GM18861 (cell line): ENCODE measurements around the gene HMGCLL1.

Experiments used
- ATAC-seq: cut with Tn5 transposase; IDR thresholded peaks from one replicate; pipeline ENCODE4 v1.9.1; 2021; ENCODE audit not compliant: unreplicated experiment

HMGCLL1 gene

GRCh38 chr6:55447891-55448290 is 131.1 kb downstream of the HMGCLL1 start:
- no peak for ATAC-seq

GRCh38 chr6:55445648-55446204 is 133.3 kb downstream of the HMGCLL1 start:
- ATAC-seq, result peak; percentile 54

- no peak for ATAC-seq
Measured at GRCh38 chr6:55443238-55444134, 135.5 kb downstream of the HMGCLL1 start.

DNA sequence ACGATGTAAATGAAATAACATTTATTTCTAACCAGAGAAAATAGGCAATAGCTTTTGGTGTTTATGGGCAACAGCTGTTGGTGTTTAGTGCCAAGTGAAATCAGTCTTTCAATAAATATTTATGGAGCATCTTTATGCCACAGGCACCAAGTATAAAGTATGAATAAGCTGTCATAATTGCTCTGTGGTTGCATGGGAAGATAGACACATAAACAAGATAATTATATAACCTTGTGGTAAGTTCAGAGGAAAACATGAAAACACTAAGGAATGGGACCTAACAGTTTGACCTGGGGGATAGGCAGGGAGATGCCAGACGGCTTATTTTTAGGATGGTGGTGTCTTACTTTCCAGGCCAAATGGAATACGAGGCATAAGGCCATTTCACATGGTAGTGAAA is 140.8 kb downstream of the HMGCLL1 start:
- no peak for ATAC-seq

GRCh38 chr6:55437141-55437540 is 141.9 kb downstream of the HMGCLL1 start:
- ATAC-seq, result no peak

DNA sequence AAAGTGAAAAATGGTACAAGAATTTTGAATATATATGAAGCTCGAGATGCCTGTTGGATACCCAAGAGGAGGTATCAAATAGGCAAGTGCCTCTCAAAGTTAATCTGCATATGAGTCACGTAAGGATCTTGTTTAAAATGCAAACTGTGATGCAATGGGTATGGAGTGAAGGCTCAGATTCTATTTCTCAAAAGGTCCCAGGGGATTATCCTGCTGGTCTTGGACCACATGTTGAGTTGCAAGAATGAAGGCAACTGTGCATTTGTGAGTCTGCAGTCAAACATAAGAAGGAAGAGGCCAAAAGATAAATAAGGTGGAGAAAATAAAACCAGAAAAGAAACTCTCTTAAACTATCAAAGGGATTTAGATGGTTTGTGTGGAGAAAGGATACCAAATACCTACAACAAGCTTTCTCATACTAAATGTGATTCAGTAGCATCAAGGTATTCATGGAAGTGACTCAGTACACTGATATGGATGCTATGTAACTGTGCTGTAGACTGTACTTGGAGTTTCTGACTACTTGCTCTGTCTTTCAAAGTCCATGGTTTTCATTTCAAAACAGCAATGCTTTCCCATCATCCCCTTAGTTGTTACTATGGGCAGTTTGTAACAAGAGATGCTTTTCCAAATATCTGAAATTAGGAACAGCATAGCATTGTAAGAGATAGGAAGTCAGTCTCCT is 145.4 kb downstream of the HMGCLL1 start:
- no peak for ATAC-seq

DNA sequence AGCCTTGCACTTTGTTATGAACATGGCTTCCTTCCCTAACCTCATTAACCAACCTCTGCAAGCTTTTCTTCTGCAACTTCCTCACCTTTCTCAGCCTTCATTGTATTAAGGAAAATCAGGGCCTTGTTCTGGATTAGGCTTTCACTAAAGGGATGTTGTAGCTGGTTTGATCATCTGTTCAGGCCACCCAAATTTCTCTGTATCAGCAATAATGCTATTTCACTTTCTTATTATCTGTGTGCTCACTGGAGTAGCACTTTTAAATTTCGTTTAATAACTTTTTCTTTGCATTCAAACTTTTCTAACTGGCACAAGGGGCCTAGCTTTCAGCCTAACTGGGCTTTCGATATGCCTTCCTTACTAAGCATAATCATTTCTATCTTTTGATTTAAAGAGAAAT is 155.1 kb downstream of the HMGCLL1 start:
- no peak for ATAC-seq

DNA sequence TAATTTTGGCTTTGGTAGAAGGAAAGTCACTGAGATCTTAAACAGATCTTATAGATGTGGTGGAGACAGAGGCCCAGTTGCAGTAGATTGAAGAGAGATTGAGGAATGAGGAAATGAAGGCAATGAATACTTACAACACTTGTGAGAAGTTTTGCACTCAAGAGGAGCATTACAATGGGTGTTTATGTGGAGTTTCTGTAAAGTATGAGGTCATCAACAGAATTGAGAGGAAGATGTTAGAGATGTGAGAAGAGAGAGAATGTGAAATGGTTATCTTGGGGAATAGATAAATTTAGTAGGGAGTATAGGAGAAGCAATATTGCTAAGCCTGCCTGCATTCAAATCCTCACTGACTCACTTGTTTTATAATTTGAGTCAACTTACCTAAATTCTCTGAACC is 168.3 kb downstream of the HMGCLL1 start:
- ATAC-seq, result no peak

DNA sequence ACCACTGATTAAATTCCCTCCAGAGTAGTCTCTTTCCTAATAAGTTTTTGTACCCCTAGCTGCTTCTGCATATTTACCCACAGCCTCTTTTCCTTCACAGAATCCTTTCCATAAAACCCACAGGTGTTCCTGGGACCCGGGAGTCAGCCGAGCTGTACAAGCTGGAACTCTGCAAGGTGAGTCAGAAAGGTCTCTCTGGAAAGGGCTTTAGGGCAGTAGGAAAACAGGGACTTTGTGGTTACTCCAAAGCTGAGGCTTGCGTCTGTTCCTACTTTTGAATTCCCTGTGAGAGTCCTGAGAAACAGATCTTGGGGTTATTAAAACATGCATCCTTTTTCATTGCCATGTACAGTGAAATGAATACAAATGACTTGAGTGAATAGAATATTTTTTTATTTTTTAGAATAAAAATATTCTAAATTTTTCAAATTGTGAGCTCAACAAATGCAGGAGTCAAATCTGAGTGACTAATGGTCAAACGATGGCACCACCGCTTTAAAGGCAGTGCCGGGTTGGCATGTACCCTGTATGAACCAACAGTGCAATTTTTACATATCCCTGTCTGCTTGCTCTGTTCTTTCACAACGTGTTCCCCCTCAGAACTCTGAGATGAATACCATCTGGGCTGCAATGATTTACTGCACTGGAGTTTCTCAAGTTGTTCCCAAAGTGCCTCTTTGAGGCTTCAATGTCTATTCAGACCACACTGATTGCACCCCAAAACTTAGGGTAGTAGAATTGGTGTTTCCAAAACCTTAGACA is 173.3 kb downstream of the HMGCLL1 start:
- no peak for ATAC-seq

- ATAC-seq, result no peak
Measured at GRCh38 chr6:55399351-55399750, 179.6 kb downstream of the HMGCLL1 start.

DNA sequence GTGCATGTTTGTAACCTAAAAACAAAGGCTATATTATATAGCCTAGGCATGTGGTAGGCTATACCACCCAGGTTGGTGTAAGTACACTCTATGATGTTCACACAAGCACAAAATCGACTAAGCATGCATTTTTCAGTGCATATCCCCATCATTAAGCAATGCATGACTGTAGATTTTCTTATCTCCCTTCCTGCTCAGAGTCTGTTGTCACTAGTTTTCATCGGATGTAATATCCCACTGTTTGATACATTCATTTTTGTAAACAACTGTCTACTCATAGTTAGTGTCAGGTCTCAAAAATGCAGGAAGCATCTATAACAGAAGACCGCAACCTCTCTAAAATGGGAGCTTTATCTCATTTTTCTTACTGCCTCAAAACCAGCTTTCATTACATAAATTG is 181.0 kb downstream of the HMGCLL1 start:
- no peak for ATAC-seq

DNA sequence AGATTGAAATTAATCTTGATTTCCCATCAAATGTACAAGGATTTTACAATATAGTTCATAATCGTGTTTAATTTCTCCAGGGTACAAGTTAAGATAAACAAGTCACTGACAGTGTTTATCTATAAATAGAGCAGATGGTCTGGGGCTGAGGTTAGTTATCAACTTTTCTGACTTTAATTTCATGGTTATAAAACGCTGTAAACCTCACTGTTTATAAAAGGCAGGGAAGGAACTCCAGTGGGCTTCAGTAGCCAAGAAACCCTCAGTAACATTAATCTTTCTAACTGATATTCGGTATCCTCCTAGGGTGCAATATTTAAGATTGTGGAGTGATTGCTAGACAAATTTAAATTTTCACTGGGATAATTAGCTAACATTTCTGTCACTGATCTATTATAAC is 183.1 kb downstream of the HMGCLL1 start:
- ATAC-seq, result no peak

- no peak for ATAC-seq
Measured at GRCh38 chr6:55388211-55388610, 190.8 kb downstream of the HMGCLL1 start.
